Femur (tissue), 1 donor: ENCODE measurements around the gene TMEM169.
"Not testable (repeated sequence)": the region's sequence is repeated elsewhere in the genome, so short reads cannot be mapped to it uniquely, and the experiment has no call there.

Experiments
- DNase-seq: peaks from one replicate; pipeline ENCODE4 v3.0.0-alpha.2; 2017

The TMEM169 gene

GRCh38 chr2:216072473-216072872 lies 9.2 kb upstream of the TMEM169 start:
- no peak for DNase-seq

- DNase-seq: no peak
Measured at GRCh38 chr2:216073773-216074172, 7.9 kb upstream of the TMEM169 start.

- DNase-seq: no peak
Measured at GRCh38 chr2:216074380-216074779, 7.3 kb upstream of the TMEM169 start.

- DNase-seq: no peak
Measured at GRCh38 chr2:216074794-216075193, 6.9 kb upstream of the TMEM169 start.

GRCh38 chr2:216075510-216076485 lies 5.9 kb upstream of the TMEM169 start:
- no peak for DNase-seq

GRCh38 chr2:216078776-216079175 lies 2.9 kb upstream of the TMEM169 start:
- DNase-seq: no peak

GRCh38 chr2:216080048-216080447 lies 1.7 kb upstream of the TMEM169 start:
- DNase-seq: not testable (repeated sequence)

- no peak for DNase-seq
Measured at GRCh38 chr2:216081012-216081411, 707 bp upstream of the TMEM169 start.

- DNase-seq: no peak
Measured at GRCh38 chr2:216082117-216082711, 495 bp downstream of the TMEM169 start.

- DNase-seq: peak; percentile 25
Measured at GRCh38 chr2:216082805-216083204, 1.1 kb downstream of the TMEM169 start.

- peak; percentile 58 for DNase-seq
Measured at GRCh38 chr2:216083464-216084281, 2.0 kb downstream of the TMEM169 start.

- no peak for DNase-seq
Measured at GRCh38 chr2:216084547-216084946, 2.8 kb downstream of the TMEM169 start.

GRCh38 chr2:216086207-216086893 lies 4.6 kb downstream of the TMEM169 start:
- DNase-seq: no peak

GRCh38 chr2:216090369-216090786 lies 8.7 kb downstream of the TMEM169 start:
- no peak for DNase-seq

- no peak for DNase-seq
Measured at GRCh38 chr2:216092646-216093045, 10.9 kb downstream of the TMEM169 start.

GRCh38 chr2:216094701-216095100 lies 13.0 kb downstream of the TMEM169 start:
- no peak for DNase-seq

GRCh38 chr2:216098421-216099334 lies 17.0 kb downstream of the TMEM169 start:
- no peak for DNase-seq

GRCh38 chr2:216101109-216101508 lies 19.4 kb downstream of the TMEM169 start:
- no peak for DNase-seq

- DNase-seq: no peak
Measured at GRCh38 chr2:216103213-216103612, 21.5 kb downstream of the TMEM169 start.

GRCh38 chr2:216104691-216105090 lies 23.0 kb downstream of the TMEM169 start:
- no peak for DNase-seq

GRCh38 chr2:216107320-216107719 lies 25.6 kb downstream of the TMEM169 start:
- no peak for DNase-seq
